HCT116 (cell line): Measurements from ENCODE around the gene TENM4. TPM values are rescaled to one million over a fixed set of nuclear protein-coding genes. Genes with fewer than 3 reads are reported as not detected.

Experiments
- ATAC-seq: fragments of 200-7000 bp; cut with Tn5 transposase; 2 replicates; pipeline ENCODE4 v1.9.1; 2020; ENCODE audit warnings: mild to moderate bottlenecking, moderate library complexity
- BruUV-seq: library from RNA; stranded (reverse); fragments of 400-500 nt; replicated peaks from 2 replicates; lab custom pipeline; 2021; lab: Mats Ljungman, UMichigan
- CTCF ChIA-PET: fragments of 300-600 bp; sonication (Branson Sonifier 250); formaldehyde crosslinking; loops from one replicate; lab custom pipeline; 2021; ENCODE audit warnings: antibody characterized with exemption; lab: Charles Lee
- POLR2A ChIA-PET: fragments of 300-600, 350-600 bp; sonication (Branson Sonifier 250); formaldehyde crosslinking; loops from one replicate; lab custom pipeline; 2021; ENCODE audit warnings: antibody characterized with exemption; lab: Charles Lee
- RAD21 ChIA-PET, 2 experiments: fragments of 300-600 bp; sonication (Branson Sonifier 250); formaldehyde crosslinking; loops; one replicate each; lab custom pipeline; 2023; ENCODE audit warnings: low total read pairs in 2 of 2; ENCODE audit not compliant: uncharacterized antibody in 2 of 2, unreplicated experiment in 2 of 2, low non-redundant PET in 1 of 2; lab: Charles Lee
- DNase-seq: peaks from one replicate; pipeline ENCODE4 v3.0.0-alpha.2; 2010; ENCODE audit warnings: low read depth, low spot score
- H2AFZ ChIP-seq: fragments of 200-600 bp; shearing (Covaris generic), sonication (generic); 2 replicates; pipeline ENCODE4 v1.6.1; 2017; ENCODE audit warnings: low read depth, mixed run types, mixed read lengths, antibody characterized with exemption, low read length; ENCODE audit not compliant: poor library complexity, severe bottlenecking
- H3K27ac ChIP-seq: 2 replicates; pipeline ENCODE4 v1.5.1; 2012; ENCODE audit warnings: low read depth, low read length
- H3K27me3 ChIP-seq: fragments of 200-600 bp; sonication (generic); 2 replicates; pipeline ENCODE4 v1.6.1; 2016; ENCODE audit warnings: mixed run types, low read length, mixed read lengths; ENCODE audit not compliant: insufficient read depth
- H3K36me3 ChIP-seq, 2 experiments: fragments of 200-500 bp in 1 of 2; fragments of 200-600 bp in 1 of 2; sonication (Bioruptor generic) in 1 of 2; sonication (generic) in 1 of 2; 2 replicates each; pipeline versions ENCODE4 v1.5.1 to v1.6.1; 2014 to 2016; ENCODE audit warnings: low read length in 2 of 2, inconsistent platforms in 1 of 2, mixed read lengths in 1 of 2, mixed run types in 1 of 2; ENCODE audit not compliant: insufficient read depth in 2 of 2, control insufficient read depth in 1 of 2
- H3K4me1 ChIP-seq, 2 experiments: fragments of 200-600 bp in 1 of 2; sonication (generic) in 1 of 2; 2 replicates each; pipeline versions ENCODE4 v1.5.1 to v1.6.1; 2012 to 2017; ENCODE audit warnings: low read length in 2 of 2, inconsistent platforms in 1 of 2, mild to moderate bottlenecking in 1 of 2, mixed read lengths in 1 of 2, mixed run types in 1 of 2, moderate library complexity in 1 of 2; ENCODE audit not compliant: insufficient read depth in 2 of 2, control insufficient read depth in 1 of 2
- H3K4me2 ChIP-seq: fragments of 200-600 bp; sonication (generic); 2 replicates; pipeline ENCODE4 v1.6.1; 2017; ENCODE audit warnings: mixed run types, low read length, mixed read lengths
- H3K4me3 ChIP-seq, 2 experiments: fragments of 200-600 bp in 1 of 2; sonication (generic) in 1 of 2; replicated peaks in 1 of 2; 2 replicates each; pipeline ENCODE4 v1.5.1; 2011 to 2016; ENCODE audit warnings: low read length in 2 of 2, control low read depth in 1 of 2, low read depth in 1 of 2, mild to moderate bottlenecking in 1 of 2, mixed read lengths in 1 of 2, mixed run types in 1 of 2
- H3K79me2 ChIP-seq: fragments of 200-600 bp; sonication (generic); 2 replicates; pipeline ENCODE4 v1.6.1; 2017; ENCODE audit warnings: mild to moderate bottlenecking, mixed run types, low read length, moderate library complexity, mixed read lengths; ENCODE audit not compliant: insufficient read depth
- H3K9ac ChIP-seq: fragments of 200-600 bp; sonication (generic); 2 replicates; pipeline ENCODE4 v1.6.1; 2016; ENCODE audit warnings: low read length, mixed read lengths
- H3K9me2 ChIP-seq: fragments of 200-600 bp; sonication (generic), shearing (Covaris generic); 2 replicates; pipeline ENCODE4 v1.6.1; 2017; ENCODE audit warnings: mixed run types, mild to moderate bottlenecking, moderate library complexity; ENCODE audit not compliant: insufficient read depth
- H3K9me3 ChIP-seq, 2 experiments: fragments of 200-500 bp in 1 of 2; fragments of 200-600 bp in 1 of 2; sonication (Bioruptor generic) in 1 of 2; sonication (generic) in 1 of 2; 2 replicates each; pipeline ENCODE4 v1.6.1; 2014 to 2017; ENCODE audit warnings: low read length in 2 of 2, mixed read lengths in 2 of 2, inconsistent platforms in 1 of 2, low read depth in 1 of 2, mild to moderate bottlenecking in 1 of 2, mixed run types in 1 of 2, moderate library complexity in 1 of 2; ENCODE audit not compliant: control insufficient read depth in 1 of 2, insufficient read depth in 1 of 2
- H4K20me1 ChIP-seq: fragments of 200-600 bp; sonication (generic), shearing (Covaris generic); 2 replicates; pipeline ENCODE4 v1.6.1; 2017; ENCODE audit warnings: mixed run types, mild to moderate bottlenecking, moderate library complexity; ENCODE audit not compliant: insufficient read depth
- ATF3 ChIP-seq: IDR thresholded peaks from 2 replicates; pipeline ENCODE4 v1.6.1; 2012
- CBX3 ChIP-seq: IDR thresholded peaks from 2 replicates; pipeline ENCODE4 v1.6.1; 2012; ENCODE audit warnings: low read depth
- CEBPB ChIP-seq: IDR thresholded peaks from 2 replicates; pipeline ENCODE4 v1.6.1; 2012; ENCODE audit warnings: low read depth
- CTCF ChIP-seq, 3 experiments: fragments of 200-600 bp in 1 of 3; sonication (generic) in 1 of 3; IDR thresholded peaks in 2 of 3; conservative IDR thresholded peaks in 1 of 3; 2 replicates each; pipeline ENCODE4 v1.5.1; 2012 to 2017; ENCODE audit warnings: low read depth in 2 of 3, low read length in 2 of 3, antibody characterized with exemption in 1 of 3, borderline replicate concordance in 1 of 3, control low read depth in 1 of 3, mild to moderate bottlenecking in 1 of 3, mixed read lengths in 1 of 3, mixed run types in 1 of 3, moderate library complexity in 1 of 3; ENCODE audit not compliant: insufficient read depth in 1 of 3
- EGR1 ChIP-seq: IDR thresholded peaks from 2 replicates; pipeline ENCODE4 v1.6.1; 2012; ENCODE audit warnings: low read depth
- EZH2 ChIP-seq: fragments of 200-600 bp; sonication (generic); IDR thresholded peaks from 2 replicates; pipeline ENCODE4 v1.6.1; 2017; ENCODE audit warnings: antibody characterized with exemption, mixed run types
- EZH2phosphoT487 ChIP-seq: fragments of 200-600 bp; IDR thresholded peaks from 2 replicates; pipeline ENCODE4 v1.6.1; 2018; ENCODE audit warnings: antibody characterized with exemption, borderline replicate concordance
- JUND ChIP-seq: IDR thresholded peaks from 2 replicates; pipeline ENCODE4 v1.6.1; 2012
- POLR2AphosphoS5 ChIP-seq: IDR thresholded peaks from 2 replicates; pipeline ENCODE4 v1.6.1; 2011; ENCODE audit warnings: mild to moderate bottlenecking, low read depth, low read length, moderate library complexity
- REST ChIP-seq: IDR thresholded peaks from 2 replicates; pipeline ENCODE4 v1.6.1; 2012; ENCODE audit warnings: low read depth
- SIN3A ChIP-seq: IDR thresholded peaks from 2 replicates; pipeline ENCODE4 v1.6.1; 2012; ENCODE audit warnings: low read depth
- TCF7L2 ChIP-seq: IDR thresholded peaks from 2 replicates; pipeline ENCODE4 v1.7.0; 2011; ENCODE audit warnings: borderline replicate concordance, inconsistent platforms; ENCODE audit not compliant: insufficient read depth, insufficient read length; ENCODE audit errors: extremely low read depth
- YY1 ChIP-seq: IDR thresholded peaks from 2 replicates; pipeline ENCODE4 v1.6.1; 2011; ENCODE audit warnings: low read length, low read depth, moderate library complexity, mild to moderate bottlenecking; ENCODE audit not compliant: insufficient replicate concordance; ENCODE audit errors: extremely low read depth
- intact Hi-C: fragments of 100-400 bp; cut with micrococcal nuclease; formaldehyde crosslinking; loops from 2 replicates; pipeline ENCODE4 v1.10.0; 2022
- total RNA-seq: library from RNA; stranded (reverse); gene quantifications from one replicate; pipeline ENCODE4 v1.2.1, GENCODE V29; 2021; ENCODE audit not compliant: unreplicated experiment

TENM4 gene
- total RNA-seq, 1 experiment from 2014 or later, result 0.05 TPM

GRCh38 chr11:78926633-78927338 lies 514.0 kb downstream of the TENM4 start:
- ChIA-PET POLR2A (no interaction called here), CTCF (no interaction called here)
- no peaks in the 10 kb centered on the region for H3K79me2 ChIP-seq

More at GRCh38 chr11:78926633-78927338, 514.0 kb downstream of the TENM4 start:
- intact Hi-C loops, result no loop called here
- H3K36me3 ChIP-seq, result no peaks in the 10 kb centered on the region
- H3K27ac ChIP-seq, result no peak overlapping the region
- no peaks in the 10 kb centered on the region for H4K20me1 ChIP-seq
- peaks cover 62% of the 10 kb centered on the region for H3K27me3 ChIP-seq
- no peak overlapping the region for H3K4me3 ChIP-seq
- TF ChIP-seq TCF7L2 (no peak), EZH2phosphoT487 (no peak), CTCF (IDR thresholded peaks at IDR 0.05 in 2 of 3, conservative IDR thresholded peaks at IDR 0.05 in 1 of 3; ENCODE audit: borderline replicate concordance in 1 of 3, insufficient read depth in 1 of 3, low read depth in 2 of 3, low read length in 2 of 3) (no peak), YY1 (no peak), SIN3A (no peak), EGR1 (no peak), CBX3 (no peak), CEBPB (no peak), REST (no peak), POLR2AphosphoS5 (no peak), JUND (no peak), ATF3 (no peak), EZH2 (no peak)
- no peak for DNase-seq
- no peaks in the 10 kb centered on the region for H3K9me2 ChIP-seq
- no peak overlapping the region for H2AFZ ChIP-seq
- no TSS peak for BruUV-seq
- H3K9ac ChIP-seq, result no peak overlapping the region
- no peaks in the 10 kb centered on the region for H3K9me3 ChIP-seq
- RAD21 ChIA-PET, result no interaction called here
- no peak overlapping the region for H3K4me2 ChIP-seq
- no peak for ATAC-seq
- no peaks in the 10 kb centered on the region for H3K4me1 ChIP-seq
